Lower lobe of right lung (tissue), 2 donors: ENCODE measurements around the gene DYRK4. TPM values are rescaled to one million over a fixed set of nuclear protein-coding genes. Genes with fewer than 3 reads are reported as not detected.

Experiments
- ATAC-seq, 2 donors: fragments of 200-7000 bp; cut with Tn5 transposase; one replicate each; pipeline ENCODE4 v1.9.1; 2020 to 2022; ENCODE audit warnings: mild to moderate bottlenecking in 2 of 2, moderate library complexity in 2 of 2
- DNase-seq: peaks from one replicate; pipeline ENCODE4 v3.0.0-alpha.2; 2020
- H3K27ac ChIP-seq: fragments of 200-600 bp; one replicate; pipeline ENCODE4 v1.8.0; 2022
- H3K27me3 ChIP-seq: fragments of 200-600 bp; one replicate; pipeline ENCODE4 v1.8.0; 2022; ENCODE audit warnings: low read depth
- H3K36me3 ChIP-seq: fragments of 200-600 bp; one replicate; pipeline ENCODE4 v1.8.0; 2022; ENCODE audit warnings: mild to moderate bottlenecking
- H3K4me1 ChIP-seq: fragments of 200-600 bp; one replicate; pipeline ENCODE4 v1.8.0; 2022
- H3K4me3 ChIP-seq: fragments of 200-600 bp; one replicate; pipeline ENCODE4 v1.8.0; 2022; ENCODE audit warnings: mild to moderate bottlenecking
- H3K9me3 ChIP-seq: fragments of 200-600 bp; one replicate; pipeline ENCODE4 v1.8.0; 2022
- CTCF ChIP-seq: fragments of 200-600 bp; IDR thresholded peaks from one replicate; pipeline ENCODE4 v1.8.0; 2022; ENCODE audit warnings: antibody characterized with exemption, mild to moderate bottlenecking
- intact Hi-C: fragments of 100-400 bp; cut with DNase I; formaldehyde crosslinking; loops from one replicate; pipeline ENCODE4 v1.11.0; 2022
- total RNA-seq: library from RNA; stranded (reverse); fragmentation: NEBNext Ultra II Directional; extraction: Animal tissue kit (Norgen Biotek cat#: 25700); gene quantifications from one replicate; pipeline ENCODE4 v1.2.1, GENCODE V29; 2021
- donor health status: DM: no; HTN: yes; CAD: no; lungs with severe emphysema.

The DYRK4 gene
- total RNA-seq, 1 donor from 2014 or later, result 41.4 TPM

- no peak overlapping the region for H3K4me3 ChIP-seq
- no peaks in the 10 kb centered on the region for H3K9me3 ChIP-seq
- peaks cover 4% of the 10 kb centered on the region for H3K4me1 ChIP-seq
- peak overlapping the region; percentile 26 for H3K27ac ChIP-seq
- no peaks in the 10 kb centered on the region for H3K27me3 ChIP-seq
- intact Hi-C loops, result no loop called here
- DNase-seq (no peak), ATAC-seq (peak; percentile 47 to 59)
- no peak for TF ChIP-seq CTCF
- H3K36me3 ChIP-seq, result no peaks in the 10 kb centered on the region
These were observed 5.1 kb upstream of the DYRK4 start for GRCh38 chr12:4556735-4557530.

DNA sequence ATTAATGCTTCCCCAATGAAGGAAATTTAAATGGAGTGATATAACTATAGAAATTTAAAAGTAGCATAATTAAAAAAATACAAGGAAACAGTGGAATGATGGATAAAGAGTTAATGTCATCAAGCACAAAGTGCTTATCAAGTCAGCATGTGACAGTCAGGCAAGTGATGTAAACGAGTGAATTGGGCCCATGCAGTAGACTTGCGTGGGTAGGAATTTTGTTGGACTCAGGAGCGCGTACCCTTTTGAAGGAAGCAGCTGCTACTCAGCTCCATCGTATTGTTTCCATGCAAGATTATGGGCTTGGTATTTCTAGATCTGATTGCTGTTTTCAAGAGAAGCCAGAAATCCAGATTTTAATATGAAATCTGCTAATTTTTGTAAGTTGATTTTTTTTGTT is 4.4 kb upstream of the DYRK4 start:
- DNase-seq (no peak), ATAC-seq (no peak)
- no peak overlapping the region for H3K4me3 ChIP-seq
- peaks cover 9% of the 10 kb centered on the region for H3K4me1 ChIP-seq
- intact Hi-C loops, result no loop called here
- no peaks in the 10 kb centered on the region for H3K27me3 ChIP-seq
- H3K9me3 ChIP-seq, result no peaks in the 10 kb centered on the region
- H3K36me3 ChIP-seq, result no peaks in the 10 kb centered on the region
- TF ChIP-seq CTCF, result no peak
- no peak overlapping the region for H3K27ac ChIP-seq

GRCh38 chr12:4558171-4558570 is 3.8 kb upstream of the DYRK4 start:
- peaks cover 10% of the 10 kb centered on the region for H3K4me1 ChIP-seq
- no peaks in the 10 kb centered on the region for H3K9me3 ChIP-seq
- ATAC-seq (no peak), DNase-seq (no peak)
- no peak overlapping the region for H3K4me3 ChIP-seq
- intact Hi-C loops, result no loop called here
- no peaks in the 10 kb centered on the region for H3K36me3 ChIP-seq
- no peak for TF ChIP-seq CTCF
- H3K27ac ChIP-seq, result no peak overlapping the region
- no peaks in the 10 kb centered on the region for H3K27me3 ChIP-seq

- Histone ChIP-seq H3K9me3 (no peaks in the 10 kb centered on the region), H3K27ac (no peak overlapping the region), H3K4me3 (no peak overlapping the region), H3K27me3 (no peaks in the 10 kb centered on the region), H3K36me3 (no peaks in the 10 kb centered on the region), H3K4me1 (peaks cover 28% of the 10 kb centered on the region)
- no peak for DNase-seq
- intact Hi-C loops, result no loop called here
- no peak for TF ChIP-seq CTCF
- no peak for ATAC-seq
These were observed 1.3 kb downstream of the DYRK4 start for GRCh38 chr12:4563336-4563735.

- Histone ChIP-seq H3K4me3 (no peak overlapping the region), H3K9me3 (no peaks in the 10 kb centered on the region), H3K4me1 (peaks cover 28% of the 10 kb centered on the region), H3K27ac (peak overlapping the region; percentile 27), H3K27me3 (no peaks in the 10 kb centered on the region), H3K36me3 (no peaks in the 10 kb centered on the region)
- intact Hi-C loops, result no loop called here
- ATAC-seq (no peak), DNase-seq (no peak)
- no peak for TF ChIP-seq CTCF
These were observed 2.8 kb downstream of the DYRK4 start for GRCh38 chr12:4564818-4565217.
